ENCODE results near the gene KIAA0513. TPM values are rescaled to one million over a fixed set of nuclear protein-coding genes. Genes with fewer than 3 reads are reported as not detected.

KIAA0513 gene
- total and polyA plus RNA-seq, 2 of the 13 experiments (the other 11 are each of a cell fraction or from before 2014, with no cell fraction given) = 1.8 TPM

DNA sequence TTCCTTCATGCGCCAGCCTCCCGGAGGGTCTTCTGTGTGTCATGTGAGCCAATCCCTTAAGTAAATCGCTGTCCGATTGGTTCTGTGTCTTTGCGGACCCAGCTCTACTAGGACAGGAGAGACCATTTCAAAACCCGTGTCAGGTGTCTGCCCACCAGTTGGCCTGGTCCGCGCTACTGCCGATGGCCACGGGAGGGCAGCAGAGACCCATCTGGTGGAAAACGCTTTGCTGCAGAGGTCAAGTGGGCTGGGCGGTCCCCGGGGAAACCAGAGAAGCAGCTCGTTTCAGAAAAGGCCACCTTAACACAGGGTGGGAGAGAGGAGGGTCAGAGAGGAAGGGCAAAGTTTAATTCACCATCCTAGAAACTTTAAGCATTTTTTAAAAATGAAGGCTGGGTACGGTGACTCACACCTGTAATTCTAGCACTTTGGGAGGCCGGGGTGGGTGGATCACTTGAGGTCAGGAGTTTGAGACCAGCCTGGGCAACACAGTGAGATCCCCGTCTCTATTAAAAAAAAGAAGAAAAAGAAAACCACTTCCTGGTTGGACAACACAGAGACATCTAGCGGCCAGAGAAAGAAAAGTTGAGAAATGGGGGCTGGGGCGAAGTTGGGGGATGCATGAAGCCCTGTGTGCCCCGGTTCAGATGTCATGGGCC lies 87.4 kb downstream of the KIAA0513 start (continued):
- TF ChIP-seq FOXP1 (IDR thresholded peaks at IDR 0.05) (no peak), FOXP1 (CRISPR knock-in tag; IDR thresholded peaks at IDR 0.05) (no peak), ZNF280D (CRISPR knock-in tag; IDR thresholded peaks at IDR 0.05) (peak; percentile 60; the same call in 1 of the 2 replicates), ZNF883 (CRISPR knock-in tag; IDR thresholded peaks at IDR 0.05; ENCODE audit: not compliant biosample characterization) (peak; percentile 62)

GRCh38 chr16:85117418-85117817 lies 89.8 kb downstream of the KIAA0513 start:
- 65% methylated on average over 12 of the region's 12 CpGs for WGBS (ENCODE audit: low lambda C conversion rate)
- intact Hi-C loops (cut with micrococcal nuclease; ENCODE audit: unreplicated experiment) = loop anchor here (5.0 kb wide), 1 partner anchor 55 kb away; no protein-coding TSS in a partner anchor
- H3K9ac ChIP-seq (ENCODE audit: insufficient read depth, low read depth, low read length) = no peak overlapping the region

More at GRCh38 chr16:85117418-85117817, 89.8 kb downstream of the KIAA0513 start:
- in situ Hi-C loops (cut with HindIII; ENCODE audit: extremely low pct_ligation_motif_present, low pct_unique_long_range_greater_than_20kb) = no loop called here
- FAIRE-seq (no peak), DNase-seq (ENCODE audit: low spot score) (no peak), ATAC-seq (no peak)
- Histone ChIP-seq H3K36me3 (replicated peaks in 1 of 2; ENCODE audit: control insufficient read depth in 1 of 2, insufficient read depth in 2 of 2, low read length in 2 of 2) (no peaks in the 10 kb centered on the region), H3K4me2 (ENCODE audit: low read depth, low read length) (no peak overlapping the region), H3K79me2 (ENCODE audit: insufficient read depth, low read length) (no peaks in the 10 kb centered on the region), H2AFZ (ENCODE audit: low read length) (no peak overlapping the region), H3K9me3 (ENCODE audit: low read length) (no peaks in the 10 kb centered on the region), H4K20me1 (ENCODE audit: insufficient read depth, low read length) (no peaks in the 10 kb centered on the region), H3K4me3 (replicated peaks in 1 of 3; ENCODE audit: insufficient read depth in 1 of 3, low read depth in 2 of 3, low read length in 3 of 3) (no peak overlapping the region), H3K27me3 (ENCODE audit: control insufficient read depth in 1 of 2, insufficient read depth in 2 of 2, low read length in 2 of 2) (peaks cover 7 to 28% of the 10 kb centered on the region in 2 experiments), H3K27ac (ENCODE audit: extremely low read length, insufficient read depth, low read length) (no peak overlapping the region), H3K4me1 (ENCODE audit: insufficient read depth, low read length) (peaks cover 14% of the 10 kb centered on the region)
- BruUV-seq (replicated peaks) = no TSS peak
- TF ChIP-seq RBAK (CRISPR knock-in tag; IDR thresholded peaks at IDR 0.05) = no peak
- no peak for TF ChIP-seq STAG1 (CRISPR knock-in tag; IDR thresholded peaks at IDR 0.05)
- no peak for TF ChIP-seq UBTF (CRISPR knock-in tag; IDR thresholded peaks at IDR 0.05)
- no peak for TF ChIP-seq KDM5A (IDR thresholded peaks at IDR 0.05; ENCODE audit: borderline replicate concordance, low read length)
- no peak for TF ChIP-seq MIER3 (CRISPR knock-in tag; IDR thresholded peaks at IDR 0.05; ENCODE audit: borderline replicate concordance)
- TF ChIP-seq, protein P1, sequence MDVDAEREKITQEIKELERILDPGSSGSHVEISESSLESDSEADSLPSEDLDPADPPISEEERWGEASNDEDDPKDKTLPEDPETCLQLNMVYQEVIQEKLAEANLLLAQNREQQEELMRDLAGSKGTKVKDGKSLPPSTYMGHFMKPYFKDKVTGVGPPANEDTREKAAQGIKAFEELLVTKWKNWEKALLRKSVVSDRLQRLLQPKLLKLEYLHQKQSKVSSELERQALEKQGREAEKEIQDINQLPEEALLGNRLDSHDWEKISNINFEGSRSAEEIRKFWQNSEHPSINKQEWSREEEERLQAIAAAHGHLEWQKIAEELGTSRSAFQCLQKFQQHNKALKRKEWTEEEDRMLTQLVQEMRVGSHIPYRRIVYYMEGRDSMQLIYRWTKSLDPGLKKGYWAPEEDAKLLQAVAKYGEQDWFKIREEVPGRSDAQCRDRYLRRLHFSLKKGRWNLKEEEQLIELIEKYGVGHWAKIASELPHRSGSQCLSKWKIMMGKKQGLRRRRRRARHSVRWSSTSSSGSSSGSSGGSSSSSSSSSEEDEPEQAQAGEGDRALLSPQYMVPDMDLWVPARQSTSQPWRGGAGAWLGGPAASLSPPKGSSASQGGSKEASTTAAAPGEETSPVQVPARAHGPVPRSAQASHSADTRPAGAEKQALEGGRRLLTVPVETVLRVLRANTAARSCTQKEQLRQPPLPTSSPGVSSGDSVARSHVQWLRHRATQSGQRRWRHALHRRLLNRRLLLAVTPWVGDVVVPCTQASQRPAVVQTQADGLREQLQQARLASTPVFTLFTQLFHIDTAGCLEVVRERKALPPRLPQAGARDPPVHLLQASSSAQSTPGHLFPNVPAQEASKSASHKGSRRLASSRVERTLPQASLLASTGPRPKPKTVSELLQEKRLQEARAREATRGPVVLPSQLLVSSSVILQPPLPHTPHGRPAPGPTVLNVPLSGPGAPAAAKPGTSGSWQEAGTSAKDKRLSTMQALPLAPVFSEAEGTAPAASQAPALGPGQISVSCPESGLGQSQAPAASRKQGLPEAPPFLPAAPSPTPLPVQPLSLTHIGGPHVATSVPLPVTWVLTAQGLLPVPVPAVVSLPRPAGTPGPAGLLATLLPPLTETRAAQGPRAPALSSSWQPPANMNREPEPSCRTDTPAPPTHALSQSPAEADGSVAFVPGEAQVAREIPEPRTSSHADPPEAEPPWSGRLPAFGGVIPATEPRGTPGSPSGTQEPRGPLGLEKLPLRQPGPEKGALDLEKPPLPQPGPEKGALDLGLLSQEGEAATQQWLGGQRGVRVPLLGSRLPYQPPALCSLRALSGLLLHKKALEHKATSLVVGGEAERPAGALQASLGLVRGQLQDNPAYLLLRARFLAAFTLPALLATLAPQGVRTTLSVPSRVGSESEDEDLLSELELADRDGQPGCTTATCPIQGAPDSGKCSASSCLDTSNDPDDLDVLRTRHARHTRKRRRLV (CRISPR knock-in tag; IDR thresholded peaks at IDR 0.05) = no peak
- no peak for TF ChIP-seq ERF (CRISPR knock-in tag; IDR thresholded peaks at IDR 0.05)
- TF ChIP-seq CC2D1A (CRISPR knock-in tag; IDR thresholded peaks at IDR 0.05) = no peak
- ChIA-PET CTCF (ENCODE audit: low intra/inter-chr PET ratio, low total read pairs) (no interaction called here), POLR2A (no interaction called here)

All from HepG2 (cell line).